Smooth muscle cell of the brain vasculature (primary cell): ENCODE measurements around the gene KLF13.

Experiments used
- DNase-seq: peaks from one replicate; pipeline ENCODE4 v3.0.0-alpha.2; 2012; ENCODE audit warnings: low read depth, low spot score

Gene KLF13

GRCh38 chr15:31332020-31332680 lies 5.5 kb downstream of the KLF13 start:
- DNase-seq = no peak

- no peak for DNase-seq
These were observed 6.0 kb downstream of the KLF13 start for GRCh38 chr15:31332681-31333071.

GRCh38 chr15:31333119-31333518 lies 6.5 kb downstream of the KLF13 start:
- DNase-seq = no peak

- DNase-seq = no peak
These were observed 7.2 kb downstream of the KLF13 start for GRCh38 chr15:31333820-31334219.

GRCh38 chr15:31335989-31336592 lies 9.5 kb downstream of the KLF13 start:
- DNase-seq = no peak

- no peak for DNase-seq
These were observed 10.1 kb downstream of the KLF13 start for GRCh38 chr15:31336593-31337295.

GRCh38 chr15:31337352-31338031 lies 10.9 kb downstream of the KLF13 start:
- DNase-seq = no peak

- no peak for DNase-seq
These were observed 11.8 kb downstream of the KLF13 start for GRCh38 chr15:31338318-31338878.

GRCh38 chr15:31338879-31339557 lies 12.4 kb downstream of the KLF13 start:
- peak; percentile 62 for DNase-seq

GRCh38 chr15:31339558-31339895 lies 12.9 kb downstream of the KLF13 start:
- no peak for DNase-seq

- no peak for DNase-seq
These were observed 13.4 kb downstream of the KLF13 start for GRCh38 chr15:31340047-31340446.

- DNase-seq = no peak
These were observed 14.0 kb downstream of the KLF13 start for GRCh38 chr15:31340592-31340991.

GRCh38 chr15:31341071-31341470 lies 14.4 kb downstream of the KLF13 start:
- DNase-seq = no peak

- DNase-seq = no peak
These were observed 15.0 kb downstream of the KLF13 start for GRCh38 chr15:31341496-31342195.

GRCh38 chr15:31342381-31342780 lies 15.7 kb downstream of the KLF13 start:
- DNase-seq = no peak

GRCh38 chr15:31342781-31343626 lies 16.4 kb downstream of the KLF13 start:
- no peak for DNase-seq

GRCh38 chr15:31343831-31344230 lies 17.2 kb downstream of the KLF13 start:
- DNase-seq = no peak

GRCh38 chr15:31344266-31344665 lies 17.6 kb downstream of the KLF13 start:
- DNase-seq = no peak

GRCh38 chr15:31344823-31345605 lies 18.4 kb downstream of the KLF13 start:
- no peak for DNase-seq
